ENCODE data around the gene KPNA5. TPM values are rescaled to one million over a fixed set of nuclear protein-coding genes. Genes with fewer than 3 reads are reported as not detected.

KPNA5 gene
- total and polyA plus RNA-seq, 3 experiments from 2014 or later = 11.3 to 13.5 (median 12.0) TPM

DNA sequence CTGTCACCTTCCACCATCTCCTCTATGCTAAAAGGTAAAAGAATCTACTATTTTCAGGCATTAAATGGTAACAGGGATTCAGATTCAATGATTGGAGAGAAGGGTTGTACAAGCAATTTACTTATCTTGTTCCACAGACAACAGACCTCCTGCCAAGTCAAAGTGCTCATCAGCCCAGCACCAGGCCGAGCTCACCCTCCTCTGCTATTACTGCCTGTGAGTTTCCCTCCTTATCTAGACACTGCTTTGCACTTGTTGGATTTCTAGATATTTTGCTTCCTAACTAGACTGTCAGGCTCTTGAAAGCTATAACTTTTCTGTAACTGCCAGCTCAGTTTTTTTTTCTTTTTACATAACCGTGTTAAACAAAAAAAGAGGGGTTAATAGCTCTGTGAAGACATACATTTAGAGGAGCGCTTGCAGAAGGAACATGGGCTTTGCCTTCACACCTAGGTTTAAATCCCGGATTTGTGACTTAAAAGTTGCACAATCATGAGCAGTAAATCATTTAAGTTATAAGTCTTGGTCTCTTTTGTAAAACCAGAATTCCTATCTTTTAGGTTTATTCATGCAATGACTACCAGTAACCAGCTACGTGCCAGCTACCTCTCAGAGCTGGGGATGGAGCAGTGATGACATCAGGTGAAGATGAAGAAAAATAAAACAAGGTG is 85.6 kb downstream of the KPNA5 start:
- no peak overlapping the region for H3K27ac Mint-ChIP-seq
- H3K4me3 ChIP-seq (ENCODE audit: low read length) = no peak overlapping the region
- H3K27ac ChIP-seq (ENCODE audit: low read depth, low read length) = no peak overlapping the region
- peaks cover 0 to 2% (median 0%) of the 10 kb centered on the region in 5 donors for H3K9me3 Mint-ChIP-seq
- peaks cover 15% of the 10 kb centered on the region for H3K27me3 ChIP-seq (ENCODE audit: insufficient read depth, low read length, poor library complexity, severe bottlenecking)
- H3K4me3 Mint-ChIP-seq = peak overlapping the region in 3 of 7 donors; percentile 43 to 63 (median 63)
- no peaks in the 10 kb centered on the region for H3K36me3 ChIP-seq (ENCODE audit: insufficient read depth, low read length)
- ChIA-PET CTCF (no interaction called here), POLR2A (no interaction called here)
- no peaks in the 10 kb centered on the region for H3K36me3 Mint-ChIP-seq
- no peaks in the 10 kb centered on the region for H3K4me1 ChIP-seq (ENCODE audit: insufficient read depth, low read length)
- no peaks in the 10 kb centered on the region for H3K9me3 ChIP-seq (ENCODE audit: low read length)
- peaks cover 32 to 74% of the 10 kb centered on the region in 2 donors for H3K27me3 Mint-ChIP-seq
- H3K4me1 Mint-ChIP-seq = peaks cover 6 to 14% (median 13%) of the 10 kb centered on the region in 3 donors
- DNase-seq = no peak

DNA sequence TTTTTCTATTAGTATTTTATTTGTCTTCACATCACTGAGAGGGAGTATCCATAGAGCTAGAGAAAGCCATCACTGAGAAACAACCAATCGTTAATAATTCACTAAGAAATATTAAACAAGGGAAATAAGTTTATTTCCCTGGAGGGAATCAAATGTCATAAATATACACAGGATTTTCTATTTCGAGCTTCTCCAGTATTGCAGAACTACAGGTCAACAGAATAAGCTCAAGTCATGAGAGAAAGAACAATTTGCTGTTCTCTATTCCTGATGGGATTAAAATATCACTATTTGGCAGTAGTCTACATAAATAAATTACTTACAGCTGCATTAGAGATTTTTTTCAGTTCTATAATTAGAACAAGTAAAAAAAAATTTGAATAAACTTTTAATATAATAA is 86.7 kb downstream of the KPNA5 start:
- ChIA-PET POLR2A (no interaction called here), CTCF (no interaction called here)
- Histone ChIP-seq H3K36me3 (ENCODE audit: insufficient read depth, low read length) (no peaks in the 10 kb centered on the region), H3K4me1 (ENCODE audit: insufficient read depth, low read length) (no peaks in the 10 kb centered on the region), H3K27me3 (ENCODE audit: insufficient read depth, low read length, poor library complexity, severe bottlenecking) (peaks cover 15% of the 10 kb centered on the region), H3K9me3 (ENCODE audit: low read length) (no peaks in the 10 kb centered on the region), H3K27ac (ENCODE audit: low read depth, low read length) (no peak overlapping the region), H3K4me3 (ENCODE audit: low read length) (no peak overlapping the region)
- Mint-ChIP-seq H3K36me3 (no peaks in the 10 kb centered on the region), H3K27ac (no peak overlapping the region), H3K4me1 (peaks cover 6 to 14% (median 13%) of the 10 kb centered on the region in 3 donors), H3K9me3 (peaks cover 0 to 2% (median 0%) of the 10 kb centered on the region in 5 donors), H3K27me3 (peaks cover 32 to 67% of the 10 kb centered on the region in 2 donors), H3K4me3 (no peak overlapping the region)
- DNase-seq = no peak

DNA sequence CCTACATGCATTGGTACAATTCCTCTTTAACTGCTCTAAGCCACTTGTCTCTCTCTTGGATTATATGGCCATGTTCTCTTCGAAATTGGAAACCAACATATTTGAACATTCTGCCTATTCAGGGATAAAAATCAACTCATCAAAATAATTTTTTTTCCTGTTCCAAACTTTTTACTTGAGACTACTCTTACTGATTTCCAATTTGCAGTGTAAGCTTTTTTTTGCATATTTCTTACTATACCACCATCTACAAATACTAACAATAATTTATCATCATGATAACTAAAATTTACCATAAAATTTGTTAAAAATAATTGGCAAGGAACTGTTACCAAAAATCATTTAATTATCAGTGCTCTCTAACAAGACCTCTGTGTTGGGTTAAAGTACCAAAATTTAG is 91.4 kb downstream of the KPNA5 start:
- ChIA-PET POLR2A (no interaction called here), CTCF (no interaction called here)
- Histone ChIP-seq H3K9me3 (ENCODE audit: low read length) (no peaks in the 10 kb centered on the region), H3K27ac (ENCODE audit: low read depth, low read length) (no peak overlapping the region), H3K4me3 (ENCODE audit: low read length) (no peak overlapping the region), H3K36me3 (ENCODE audit: insufficient read depth, low read length) (no peaks in the 10 kb centered on the region), H3K4me1 (ENCODE audit: insufficient read depth, low read length) (no peaks in the 10 kb centered on the region), H3K27me3 (ENCODE audit: insufficient read depth, low read length, poor library complexity, severe bottlenecking) (no peaks in the 10 kb centered on the region)
- Mint-ChIP-seq H3K4me3 (no peak overlapping the region), H3K4me1 (no peaks in the 10 kb centered on the region), H3K27me3 (peaks cover 11 to 31% of the 10 kb centered on the region in 2 donors), H3K9me3 (peaks cover 0 to 2% (median 0%) of the 10 kb centered on the region in 5 donors), H3K36me3 (no peaks in the 10 kb centered on the region), H3K27ac (no peak overlapping the region)
- DNase-seq = no peak

DNA sequence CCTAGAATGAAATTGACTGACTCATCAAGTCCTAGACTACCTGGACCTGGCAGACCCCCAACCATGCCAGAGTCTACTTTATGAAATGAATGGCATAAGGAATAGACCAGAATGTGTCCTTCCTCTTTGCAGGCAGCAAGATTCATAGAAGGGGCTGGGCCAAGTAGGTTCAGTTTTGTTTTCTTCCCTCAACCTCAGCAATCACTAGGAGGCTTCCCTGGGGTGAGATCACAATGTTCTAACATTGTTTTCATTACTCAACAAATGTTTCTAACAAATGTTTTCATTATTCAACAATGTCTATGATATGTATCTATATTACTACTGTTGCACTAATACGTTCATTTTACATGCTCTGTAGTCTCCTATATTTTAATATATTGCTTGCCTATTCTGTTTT is 92.9 kb downstream of the KPNA5 start:
- H3K9me3 Mint-ChIP-seq = peaks cover 0 to 2% (median 0%) of the 10 kb centered on the region in 5 donors
- H3K4me3 Mint-ChIP-seq = no peak overlapping the region
- no peaks in the 10 kb centered on the region for H3K4me1 Mint-ChIP-seq
- no peak overlapping the region for H3K27ac ChIP-seq (ENCODE audit: low read depth, low read length)
- POLR2A ChIA-PET = no interaction called here
- H3K36me3 ChIP-seq (ENCODE audit: insufficient read depth, low read length) = no peaks in the 10 kb centered on the region
- H3K4me1 ChIP-seq (ENCODE audit: insufficient read depth, low read length) = no peaks in the 10 kb centered on the region
- no peaks in the 10 kb centered on the region for H3K36me3 Mint-ChIP-seq
- H3K9me3 ChIP-seq (ENCODE audit: low read length) = no peaks in the 10 kb centered on the region
- no peak overlapping the region for H3K27ac Mint-ChIP-seq
- CTCF ChIA-PET = no interaction called here
- H3K27me3 Mint-ChIP-seq = peaks cover 5 to 25% of the 10 kb centered on the region in 2 donors
- no peaks in the 10 kb centered on the region for H3K27me3 ChIP-seq (ENCODE audit: insufficient read depth, low read length, poor library complexity, severe bottlenecking)
- DNase-seq = no peak
- H3K4me3 ChIP-seq (ENCODE audit: low read length) = no peak overlapping the region

DNA sequence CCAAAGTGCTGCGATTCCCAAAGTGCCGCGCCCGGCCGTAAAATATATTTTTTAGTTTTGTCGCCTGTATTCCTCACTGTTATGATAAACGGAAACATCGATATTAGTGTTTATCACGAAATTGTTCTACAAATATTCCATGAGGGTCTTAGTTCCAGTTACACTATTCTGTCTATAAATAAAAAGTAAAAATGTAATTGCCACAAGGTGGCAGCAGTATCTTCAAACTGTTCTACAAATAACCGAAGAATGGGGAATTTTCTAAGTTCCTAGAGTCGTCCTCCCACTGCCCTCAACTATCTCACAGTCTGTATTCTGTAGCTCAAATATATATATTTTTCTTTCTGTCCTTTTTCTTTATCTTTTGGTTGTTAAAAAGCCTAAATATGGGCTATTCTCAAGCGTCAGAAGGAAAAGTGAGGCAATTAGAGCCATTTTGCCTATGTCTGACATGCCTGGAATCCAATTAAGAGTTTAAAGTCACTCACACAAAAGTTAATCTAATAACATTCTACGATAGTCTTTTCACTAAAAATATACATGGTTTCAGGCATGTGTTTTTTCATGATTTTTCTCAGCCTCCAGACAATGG is 98.7 kb downstream of the KPNA5 start:
- Histone ChIP-seq H3K36me3 (ENCODE audit: insufficient read depth, low read length) (no peaks in the 10 kb centered on the region), H3K9me3 (ENCODE audit: low read length) (no peaks in the 10 kb centered on the region), H3K27me3 (ENCODE audit: insufficient read depth, low read length, poor library complexity, severe bottlenecking) (no peaks in the 10 kb centered on the region), H3K27ac (ENCODE audit: low read depth, low read length) (no peak overlapping the region), H3K4me1 (ENCODE audit: insufficient read depth, low read length) (no peaks in the 10 kb centered on the region), H3K4me3 (ENCODE audit: low read length) (no peak overlapping the region)
- no peak overlapping the region for H3K27ac Mint-ChIP-seq
- H3K9me3 Mint-ChIP-seq = peaks cover 0 to 2% (median 0%) of the 10 kb centered on the region in 5 donors
- H3K27me3 Mint-ChIP-seq = peaks cover 0 to 25% of the 10 kb centered on the region in 2 donors
- DNase-seq = no peak
- ChIA-PET CTCF (no interaction called here), POLR2A (no interaction called here)
- no peaks in the 10 kb centered on the region for H3K36me3 Mint-ChIP-seq
- H3K4me1 Mint-ChIP-seq = peaks cover 0 to 2% (median 0%) of the 10 kb centered on the region in 3 donors
- no peak overlapping the region for H3K4me3 Mint-ChIP-seq

DNA sequence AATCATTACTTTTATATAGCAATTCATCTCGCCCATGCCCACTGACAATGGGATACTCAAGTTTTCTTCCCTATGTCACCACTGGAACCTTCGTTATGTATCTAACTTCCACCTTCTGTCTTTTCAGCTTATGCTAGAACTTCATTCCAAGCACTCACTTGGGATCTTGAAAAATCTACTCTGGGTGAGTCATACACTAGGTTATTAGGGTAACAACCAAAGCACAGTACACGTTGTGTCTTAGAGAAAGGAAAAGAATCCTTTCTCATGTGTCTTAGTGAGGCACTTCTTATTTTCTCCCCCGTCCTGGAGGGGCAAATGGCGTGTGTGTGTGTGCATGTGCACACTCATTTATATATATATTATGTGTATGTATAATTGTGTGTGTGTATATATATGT is 102.8 kb downstream of the KPNA5 start:
- peaks cover 0 to 2% (median 0%) of the 10 kb centered on the region in 3 donors for H3K4me1 Mint-ChIP-seq
- H3K27ac ChIP-seq (ENCODE audit: low read depth, low read length) = no peak overlapping the region
- H3K4me1 ChIP-seq (ENCODE audit: insufficient read depth, low read length) = no peaks in the 10 kb centered on the region
- H3K9me3 ChIP-seq (ENCODE audit: low read length) = no peaks in the 10 kb centered on the region
- H3K36me3 ChIP-seq (ENCODE audit: insufficient read depth, low read length) = no peaks in the 10 kb centered on the region
- no peak overlapping the region for H3K4me3 Mint-ChIP-seq
- DNase-seq = no peak
- CTCF ChIA-PET = no interaction called here
- POLR2A ChIA-PET = no interaction called here
- H3K27ac Mint-ChIP-seq = no peak overlapping the region
- H3K9me3 Mint-ChIP-seq = no peaks in the 10 kb centered on the region
- no peaks in the 10 kb centered on the region for H3K36me3 Mint-ChIP-seq
- no peaks in the 10 kb centered on the region for H3K27me3 ChIP-seq (ENCODE audit: insufficient read depth, low read length, poor library complexity, severe bottlenecking)
- H3K4me3 ChIP-seq (ENCODE audit: low read length) = no peak overlapping the region
- H3K27me3 Mint-ChIP-seq = peaks cover 2 to 31% of the 10 kb centered on the region in 2 donors

Other genes with a start within 250 kb of the KPNA5 start
- 1 to 10 TPM; 1.7 to 2.2 TPM for gene CALHM6, start 219.8 kb upstream of the KPNA5 start, total RNA-seq
- 10.9 TPM for gene CALHM6, start 219.8 kb upstream of the KPNA5 start, polyA plus RNA-seq
- gene CALHM5, start 169.6 kb upstream of the KPNA5 start, total RNA-seq = not detected
- not detected for gene CALHM5, start 169.6 kb upstream of the KPNA5 start, polyA plus RNA-seq
- gene TRAPPC3L, start 135.5 kb upstream of the KPNA5 start, total RNA-seq = not detected
- not detected for gene TRAPPC3L, start 135.5 kb upstream of the KPNA5 start, polyA plus RNA-seq
- gene CALHM4, start 127.5 kb upstream of the KPNA5 start, total RNA-seq = not detected
- not detected for gene CALHM4, start 127.5 kb upstream of the KPNA5 start, polyA plus RNA-seq
- 10 to 100 TPM; 54.6 to 56.2 TPM for gene RWDD1, start 109.7 kb upstream of the KPNA5 start, total RNA-seq
- 67.8 TPM for gene RWDD1, start 109.7 kb upstream of the KPNA5 start, polyA plus RNA-seq
- gene RSPH4A, start 64.7 kb upstream of the KPNA5 start, total RNA-seq = under 1 TPM; 0.11 to 0.28 TPM
- gene RSPH4A, start 64.7 kb upstream of the KPNA5 start, polyA plus RNA-seq = not detected
- gene ZUP1, start 12.4 kb upstream of the KPNA5 start, total RNA-seq = 10 to 100 TPM; 16.3 to 16.7 TPM
- 4.3 TPM for gene ZUP1, start 12.4 kb upstream of the KPNA5 start, polyA plus RNA-seq
- gene FAM162B, start 84.5 kb downstream of the KPNA5 start, total RNA-seq = not detected
- gene FAM162B, start 84.5 kb downstream of the KPNA5 start, polyA plus RNA-seq = not detected
- not detected for gene GPRC6A, start 147.9 kb downstream of the KPNA5 start, total RNA-seq
- gene GPRC6A, start 147.9 kb downstream of the KPNA5 start, polyA plus RNA-seq = not detected
- not detected for gene RFX6, start 196.0 kb downstream of the KPNA5 start, total RNA-seq
- not detected for gene RFX6, start 196.0 kb downstream of the KPNA5 start, polyA plus RNA-seq

Measured in CD8-positive, alpha-beta memory T cell (primary cell).